ENCODE data around the gene HARBI1.
A peak's percentile ranks its signal among the peaks of the same experiment; 100 is the strongest.

HARBI1 gene

GRCh38 chr11:46617134-46617971, at the start of gene HARBI1, which contains the start of gene ATG13:
Gene HARBI1, minus strand, starts transcription at chr11:46617227. Its CDS starts 990 bp downstream, at chr11:46616237.
Gene ATG13, plus strand, starts transcription at chr11:46617553. Its CDS starts 26,739 bp downstream, at chr11:46644292.
- DNase-seq (ENCODE audit: low read depth): peak; percentile 91
- peak within 1 kb of the TSS; percentile 100 for H3K4me3 ChIP-seq (replicated peaks; ENCODE audit: low read depth, low read length)
- peak; percentile 88 for TF ChIP-seq CTCF (IDR thresholded peaks at IDR 0.05; ENCODE audit: low read length, missing control alignments)

- TF ChIP-seq CTCF (IDR thresholded peaks at IDR 0.05; ENCODE audit: low read length, missing control alignments): no peak
- no peak overlapping the region for H3K4me3 ChIP-seq (replicated peaks; ENCODE audit: low read depth, low read length)
- no peak for DNase-seq (ENCODE audit: low read depth)
Observed at GRCh38 chr11:46666516-46666915, 49.5 kb upstream of the HARBI1 start.

- no peak for TF ChIP-seq CTCF (IDR thresholded peaks at IDR 0.05; ENCODE audit: low read length, missing control alignments)
- no peak for DNase-seq (ENCODE audit: low read depth)
- H3K4me3 ChIP-seq (replicated peaks; ENCODE audit: low read depth, low read length): no peak overlapping the region
Observed at GRCh38 chr11:46665356-46665755, 48.3 kb upstream of the HARBI1 start.

GRCh38 chr11:46664612-46665011, 47.6 kb upstream of the HARBI1 start:
- H3K4me3 ChIP-seq (replicated peaks; ENCODE audit: low read depth, low read length): no peak overlapping the region
- TF ChIP-seq CTCF (IDR thresholded peaks at IDR 0.05; ENCODE audit: low read length, missing control alignments): no peak
- DNase-seq (ENCODE audit: low read depth): no peak

- no peak overlapping the region for H3K4me3 ChIP-seq (replicated peaks; ENCODE audit: low read depth, low read length)
- TF ChIP-seq CTCF (IDR thresholded peaks at IDR 0.05; ENCODE audit: low read length, missing control alignments): no peak
- no peak for DNase-seq (ENCODE audit: low read depth)
Observed at GRCh38 chr11:46663277-46663940, 46.4 kb upstream of the HARBI1 start.

GRCh38 chr11:46662366-46662765, 45.3 kb upstream of the HARBI1 start:
- no peak for DNase-seq (ENCODE audit: low read depth)
- no peak for TF ChIP-seq CTCF (IDR thresholded peaks at IDR 0.05; ENCODE audit: low read length, missing control alignments)
- no peak overlapping the region for H3K4me3 ChIP-seq (replicated peaks; ENCODE audit: low read depth, low read length)
